Activated CD4-positive, alpha-beta T cell treated with anti-CD3 and anti-CD28 coated beads, Interleukin-2, Interleukin-4, amounts not matched to agents 100 ng/mL and 50 ng/mL, durations not matched to agents 16 hours and 8 hours (primary cell): ENCODE data around the gene LDLRAD2.

Source experiments
- DNase-seq: peaks from one replicate; pipeline ENCODE4 v3.0.0-alpha.2; 2020; ENCODE audit warnings: low spot score

The LDLRAD2 gene

DNA sequence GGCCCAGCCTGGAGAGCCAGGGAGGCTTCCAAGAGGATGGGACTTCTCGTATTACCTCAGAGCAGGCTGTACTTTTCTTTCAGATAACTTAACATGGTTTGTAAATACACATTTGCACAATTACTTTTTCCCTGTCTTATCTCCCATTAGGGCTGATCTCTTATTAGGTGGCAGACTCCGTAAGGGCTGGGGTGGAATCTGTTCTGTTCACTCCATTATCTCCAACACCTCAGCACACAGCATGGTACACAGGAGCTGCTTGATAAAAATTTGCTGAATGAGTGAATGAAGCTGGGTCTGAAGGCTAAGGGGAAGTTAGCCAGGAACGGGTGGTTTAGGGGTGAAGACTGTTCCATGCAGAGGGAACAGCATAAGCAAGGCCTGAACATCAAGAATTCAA is 48.9 kb downstream of the LDLRAD2 start:
- DNase-seq, result no peak

DNA sequence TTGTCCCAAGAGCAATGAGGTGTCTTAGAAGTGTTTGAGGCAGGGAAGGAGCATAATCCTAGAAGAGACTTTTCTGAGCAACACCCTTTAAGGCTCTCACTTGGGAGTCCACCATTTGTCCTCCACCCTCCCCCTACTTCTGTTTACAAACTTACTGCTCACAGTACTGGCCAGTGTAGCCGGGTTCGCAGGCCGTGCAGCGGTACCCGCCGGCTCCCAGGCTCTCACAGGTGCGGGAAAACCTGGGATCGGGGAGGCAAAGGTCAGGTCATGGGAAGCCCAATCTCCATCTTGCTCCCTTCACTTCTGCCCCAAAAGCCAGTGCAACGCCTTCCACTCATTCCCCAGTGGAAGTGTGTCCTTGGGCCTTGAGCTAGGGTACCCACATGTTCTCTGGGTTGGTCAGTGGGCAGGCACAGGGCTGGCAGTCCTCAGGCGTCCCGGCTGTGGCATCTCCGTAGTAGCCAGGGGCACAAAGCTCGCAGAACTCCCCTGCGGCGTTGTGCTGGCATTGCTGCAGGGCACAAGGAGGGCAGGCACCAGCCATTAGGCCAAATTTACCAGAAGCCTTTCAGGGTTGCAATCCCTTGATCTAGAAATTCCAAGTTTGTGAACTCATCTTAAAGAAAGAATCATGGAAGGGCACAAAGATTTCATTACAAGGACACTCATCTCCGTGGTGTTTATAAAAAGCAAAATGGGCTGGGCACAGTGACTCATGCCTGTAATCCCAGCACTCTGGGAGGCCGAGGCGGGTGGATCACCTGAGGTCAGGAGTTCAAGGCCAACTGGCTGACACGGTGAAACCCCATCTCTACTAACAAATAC is 49.8 kb downstream of the LDLRAD2 start:
- DNase-seq, result no peak

- no peak for DNase-seq
These were observed 51.9 kb downstream of the LDLRAD2 start for GRCh38 chr1:21863981-21864380.

DNA sequence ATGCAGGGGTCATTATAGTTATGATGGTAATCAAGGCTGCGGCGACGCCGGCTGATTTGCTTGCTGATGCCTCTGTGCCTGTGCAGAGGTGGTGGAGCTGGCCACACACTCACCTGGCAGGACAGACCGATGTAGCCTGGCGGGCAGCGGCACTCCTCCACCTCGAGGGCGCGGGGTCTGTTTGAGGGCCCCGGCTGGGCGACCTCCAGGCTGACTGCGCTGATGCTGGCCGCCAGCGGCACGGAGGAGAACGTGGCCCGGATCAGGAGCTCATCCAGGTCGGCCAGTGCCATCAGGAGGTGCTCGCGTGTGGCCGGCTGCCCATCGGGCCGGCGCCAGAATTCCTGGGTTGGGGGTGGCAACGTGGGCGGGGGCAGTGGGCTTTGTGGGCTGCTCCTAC is 52.7 kb downstream of the LDLRAD2 start:
- DNase-seq, result no peak

DNA sequence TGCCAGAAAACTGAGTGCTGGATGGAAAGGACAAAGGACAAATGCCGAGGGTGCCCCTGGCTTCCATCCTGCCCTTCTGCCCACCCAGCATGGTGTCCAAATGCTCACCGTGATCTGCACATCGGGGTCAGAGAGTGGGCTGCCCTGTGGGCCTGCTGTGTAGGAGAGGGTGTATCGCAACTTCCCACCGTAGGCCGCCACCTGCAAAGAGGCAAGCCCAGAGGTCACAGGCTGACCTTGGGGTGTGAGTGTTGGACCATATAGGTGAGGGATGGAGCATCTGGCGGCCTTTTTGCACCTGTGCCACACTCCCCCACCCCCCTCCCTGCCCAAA is 53.5 kb downstream of the LDLRAD2 start:
- no peak for DNase-seq

- DNase-seq, result no peak
These were observed 54.1 kb downstream of the LDLRAD2 start for GRCh38 chr1:21865943-21866706.

GRCh38 chr1:21866707-21867043 is 54.6 kb downstream of the LDLRAD2 start:
- DNase-seq, result no peak

- no peak for DNase-seq
These were observed 55.5 kb downstream of the LDLRAD2 start for GRCh38 chr1:21867451-21867996.

DNA sequence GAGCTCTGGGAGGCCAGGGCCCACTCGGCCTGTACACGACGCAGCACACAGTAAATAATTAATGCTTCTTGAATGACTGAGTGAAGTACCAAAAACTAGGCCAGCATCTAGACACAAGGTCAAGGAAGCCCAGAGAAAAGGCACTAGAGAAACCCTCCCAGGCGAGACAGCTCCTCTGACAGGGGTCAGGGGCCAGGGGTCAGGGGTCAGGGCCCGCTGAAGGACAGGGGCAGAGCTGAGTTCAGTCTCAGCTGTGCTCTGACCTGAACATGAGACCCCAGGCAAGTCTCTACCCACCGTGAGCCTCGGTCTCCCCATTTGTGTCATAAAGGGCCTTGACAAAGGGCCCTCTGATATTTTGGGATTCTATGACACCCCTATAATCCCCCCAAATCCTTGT is 56.4 kb downstream of the LDLRAD2 start:
- no peak for DNase-seq

DNA sequence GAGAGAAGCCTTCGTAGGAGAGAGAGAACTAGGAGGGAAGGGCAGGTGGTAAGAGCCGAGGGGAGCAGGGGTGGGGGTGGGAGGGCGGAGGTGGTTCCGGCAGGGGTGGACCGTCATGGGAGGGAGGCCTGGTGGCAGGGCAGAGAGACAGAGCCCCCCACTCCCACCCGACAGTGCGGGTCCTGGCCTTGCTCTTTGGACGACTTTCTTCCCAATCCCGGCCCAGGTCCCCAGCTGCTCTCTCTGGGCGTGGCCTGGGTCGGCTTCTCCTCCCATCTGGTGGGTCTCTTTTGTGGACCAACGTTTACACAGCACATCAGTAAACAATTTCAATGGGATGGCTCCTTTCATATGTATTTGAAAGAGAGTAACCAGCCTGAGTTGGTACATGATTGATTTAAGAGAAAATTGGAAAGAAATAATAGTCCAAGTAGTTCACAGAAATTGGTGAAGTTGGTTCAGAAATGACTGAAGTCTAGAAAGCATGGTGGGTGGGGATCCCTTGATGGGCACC is 56.9 kb downstream of the LDLRAD2 start:
- no peak for DNase-seq

DNA sequence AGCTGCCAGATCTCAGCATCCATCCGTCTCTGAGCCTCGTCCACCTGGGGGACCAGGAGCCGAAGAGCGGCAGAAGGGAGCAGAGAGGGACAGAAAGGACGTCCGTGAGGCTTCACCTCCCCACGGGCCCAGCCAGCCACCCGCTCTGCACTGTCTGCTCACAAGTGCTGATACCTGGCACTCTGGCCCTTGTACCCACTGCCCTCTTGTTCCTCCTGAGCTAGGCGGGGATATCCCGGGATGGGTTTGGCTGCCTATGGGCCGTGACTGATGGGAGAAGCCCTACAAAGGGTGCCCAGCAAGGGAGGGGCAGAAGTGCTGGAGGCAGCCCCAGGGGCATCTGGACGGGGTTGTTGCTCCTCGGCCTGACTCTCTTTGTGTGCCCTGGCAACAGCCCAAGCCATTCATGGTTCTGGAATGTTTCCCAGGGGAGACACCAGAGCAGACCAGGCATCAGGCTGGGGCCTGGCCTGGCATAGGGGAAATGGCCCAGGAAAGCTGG is 57.6 kb downstream of the LDLRAD2 start:
- DNase-seq, result no peak

- no peak for DNase-seq
These were observed 58.5 kb downstream of the LDLRAD2 start for GRCh38 chr1:21870611-21871010.

- no peak for DNase-seq
These were observed 59.9 kb downstream of the LDLRAD2 start for GRCh38 chr1:21871943-21872342.

DNA sequence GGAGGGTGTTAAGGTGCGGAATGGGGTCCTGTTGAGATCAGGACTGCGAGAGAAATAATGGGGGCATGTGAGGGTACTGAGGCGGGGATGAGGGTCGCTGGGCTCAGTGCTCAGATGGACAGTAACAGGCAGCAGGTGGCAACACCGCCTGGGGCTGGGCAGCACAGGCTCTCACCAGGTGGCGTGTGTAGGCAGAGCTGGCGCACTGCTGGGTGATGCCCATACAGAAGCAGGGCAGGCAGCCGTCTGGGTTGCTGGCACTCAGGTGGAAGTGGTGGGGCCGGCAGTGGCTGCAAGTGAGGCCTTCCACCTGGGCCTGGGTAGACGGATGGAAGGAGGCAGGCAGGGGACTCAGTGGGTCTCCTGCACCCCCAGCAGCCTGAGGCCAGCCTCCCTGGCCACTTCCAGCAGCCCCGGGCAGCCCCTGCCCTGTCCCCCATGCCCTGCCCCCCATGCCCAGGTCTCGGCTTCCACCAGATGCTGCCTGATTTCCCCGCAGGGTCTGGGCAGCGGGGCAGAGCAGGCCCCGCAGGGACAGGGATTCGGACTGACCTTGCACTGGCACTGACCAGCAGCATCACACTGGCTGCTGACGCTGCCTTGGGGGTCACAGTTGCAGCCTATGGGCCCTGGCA is 60.5 kb downstream of the LDLRAD2 start:
- DNase-seq, result no peak

DNA sequence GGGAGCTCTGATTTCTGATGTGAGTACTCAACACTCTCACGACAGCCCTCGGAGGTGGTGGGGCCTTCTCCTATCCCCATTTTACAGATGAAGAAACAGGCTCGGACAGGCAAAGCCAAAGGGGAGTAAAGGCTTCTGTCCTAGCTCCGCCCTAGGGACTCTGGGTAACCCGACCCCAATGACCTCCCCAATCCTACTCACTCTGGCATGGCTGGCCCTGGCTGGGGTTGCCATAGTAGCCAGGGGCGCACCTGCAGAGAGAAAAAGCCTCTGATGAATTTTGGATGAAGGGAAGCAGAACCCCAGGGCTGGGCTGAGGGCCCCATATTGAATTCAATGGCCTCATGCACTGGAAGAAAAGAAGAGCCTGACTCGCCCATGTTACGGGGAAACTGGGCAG is 61.1 kb downstream of the LDLRAD2 start:
- no peak for DNase-seq

DNA sequence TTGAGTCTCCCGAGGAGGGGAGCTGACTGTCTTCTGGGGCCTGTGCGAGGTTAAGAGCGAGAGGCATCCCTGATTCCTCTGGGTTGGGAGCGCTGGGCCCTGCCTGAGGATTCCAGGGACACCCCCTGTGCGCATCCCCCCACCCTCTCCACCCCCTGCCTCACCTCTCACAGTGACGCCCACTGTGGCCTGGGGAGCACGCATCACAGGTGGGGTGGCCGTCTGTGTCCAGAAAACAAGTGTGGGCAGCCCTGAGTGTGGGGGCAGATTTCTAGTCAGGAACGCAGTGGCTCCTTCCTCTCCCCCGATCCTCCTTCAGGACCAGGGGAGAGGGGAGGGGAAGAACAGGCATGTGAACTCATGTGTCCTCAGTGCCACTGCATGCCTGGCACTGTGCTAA is 61.7 kb downstream of the LDLRAD2 start:
- no peak for DNase-seq

GRCh38 chr1:21874328-21874727 is 62.3 kb downstream of the LDLRAD2 start:
- DNase-seq, result no peak
